ENCODE data around the gene PRKRIP1.

GRCh38 chr7:102416406-102416805 is 20.2 kb downstream of the PRKRIP1 start:
- TF ChIP-seq, protein P1, sequence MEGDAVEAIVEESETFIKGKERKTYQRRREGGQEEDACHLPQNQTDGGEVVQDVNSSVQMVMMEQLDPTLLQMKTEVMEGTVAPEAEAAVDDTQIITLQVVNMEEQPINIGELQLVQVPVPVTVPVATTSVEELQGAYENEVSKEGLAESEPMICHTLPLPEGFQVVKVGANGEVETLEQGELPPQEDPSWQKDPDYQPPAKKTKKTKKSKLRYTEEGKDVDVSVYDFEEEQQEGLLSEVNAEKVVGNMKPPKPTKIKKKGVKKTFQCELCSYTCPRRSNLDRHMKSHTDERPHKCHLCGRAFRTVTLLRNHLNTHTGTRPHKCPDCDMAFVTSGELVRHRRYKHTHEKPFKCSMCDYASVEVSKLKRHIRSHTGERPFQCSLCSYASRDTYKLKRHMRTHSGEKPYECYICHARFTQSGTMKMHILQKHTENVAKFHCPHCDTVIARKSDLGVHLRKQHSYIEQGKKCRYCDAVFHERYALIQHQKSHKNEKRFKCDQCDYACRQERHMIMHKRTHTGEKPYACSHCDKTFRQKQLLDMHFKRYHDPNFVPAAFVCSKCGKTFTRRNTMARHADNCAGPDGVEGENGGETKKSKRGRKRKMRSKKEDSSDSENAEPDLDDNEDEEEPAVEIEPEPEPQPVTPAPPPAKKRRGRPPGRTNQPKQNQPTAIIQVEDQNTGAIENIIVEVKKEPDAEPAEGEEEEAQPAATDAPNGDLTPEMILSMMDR (IDR thresholded peaks at IDR 0.05), result no peak
- TF ChIP-seq POLR2AphosphoS5 (IDR thresholded peaks at IDR 0.05) (no peak), POLR2A (IDR thresholded peaks at IDR 0.05) (no peak), EP300 (IDR thresholded peaks at IDR 0.05; ENCODE audit: low read depth) (no peak)
